Ishikawa (cell line): Measurements from ENCODE around the gene TRAPPC5.

Experiments
- CREB1 ChIP-seq: IDR thresholded peaks from 2 replicates; pipeline ENCODE4 v1.6.1; 2012; ENCODE audit warnings: low read depth
- EGR1 ChIP-seq: IDR thresholded peaks from 2 replicates; pipeline ENCODE4 v1.6.1; 2012
- EP300 ChIP-seq: IDR thresholded peaks from 2 replicates; pipeline ENCODE4 v1.6.1; 2012; ENCODE audit warnings: borderline replicate concordance
- FOXM1 ChIP-seq: IDR thresholded peaks from 2 replicates; pipeline ENCODE4 v1.6.1; 2012; ENCODE audit warnings: low read depth, borderline replicate concordance
- RAD21 ChIP-seq: IDR thresholded peaks from 2 replicates; pipeline ENCODE4 v1.6.1; 2012; ENCODE audit warnings: low read depth
- REST ChIP-seq: IDR thresholded peaks from 2 replicates; pipeline ENCODE4 v1.6.1; 2012; ENCODE audit warnings: low read depth, mild to moderate bottlenecking
- TAF1 ChIP-seq: IDR thresholded peaks from 2 replicates; pipeline ENCODE4 v1.6.1; 2012; ENCODE audit warnings: low read depth, mild to moderate bottlenecking

GRCh38 chr19:7644550-7644877 is 36.1 kb upstream of the TRAPPC5 start:
- TF ChIP-seq EP300 (no peak), TAF1 (no peak), RAD21 (no peak), CREB1 (no peak), REST (no peak), EGR1 (no peak), FOXM1 (no peak)
